ENCODE results near the gene KDM4D.
A peak's percentile ranks its signal among the peaks of the same experiment; 100 is the strongest.
"Not testable (repeated sequence)": the region's sequence is repeated elsewhere in the genome, so short reads cannot be mapped to it uniquely, and the experiment has no call there.

The KDM4D gene

GRCh38 chr11:94973099-94973968 is at the start of gene KDM4D, which contains the start of gene CWC15:
Gene KDM4D (plus strand): TSS chr11:94973709. CDS start chr11:94997373, 23,664 bp downstream.
Gene CWC15 (minus strand): TSS chr11:94973556. CDS start chr11:94972185, 1,371 bp downstream.
- peak; percentile 90 to 91 for DNase-seq (ENCODE audit: low read depth in 2 of 2)

- no peak for DNase-seq (ENCODE audit: low read depth in 2 of 2)
Observed at GRCh38 chr11:94924171-94924572, 49.3 kb upstream of the KDM4D start.

GRCh38 chr11:94924612-94925011 is 48.9 kb upstream of the KDM4D start:
- no peak for DNase-seq (ENCODE audit: low read depth in 2 of 2)

GRCh38 chr11:94925422-94926270 is 47.9 kb upstream of the KDM4D start:
- DNase-seq (ENCODE audit: low read depth in 2 of 2), result no peak

- DNase-seq (ENCODE audit: low read depth in 2 of 2), result no peak
Observed at GRCh38 chr11:94926271-94926625, 47.3 kb upstream of the KDM4D start.

- no peak for DNase-seq (ENCODE audit: low read depth in 2 of 2)
Observed at GRCh38 chr11:94926698-94927237, 46.7 kb upstream of the KDM4D start.

- DNase-seq (ENCODE audit: low read depth in 2 of 2), result no peak
Observed at GRCh38 chr11:94928117-94928990, 45.2 kb upstream of the KDM4D start.

- not testable (repeated sequence) for DNase-seq (ENCODE audit: low read depth in 2 of 2)
Observed at GRCh38 chr11:94932072-94932471, 41.4 kb upstream of the KDM4D start.

GRCh38 chr11:94932503-94932902 is 41.0 kb upstream of the KDM4D start:
- no peak for DNase-seq (ENCODE audit: low read depth in 2 of 2)

GRCh38 chr11:94933223-94934130 is 40.0 kb upstream of the KDM4D start:
- no peak for DNase-seq (ENCODE audit: low read depth in 2 of 2)

- DNase-seq (ENCODE audit: low read depth in 2 of 2), result no peak
Observed at GRCh38 chr11:94934362-94934761, 39.1 kb upstream of the KDM4D start.

- DNase-seq (ENCODE audit: low read depth in 2 of 2), result no peak
Observed at GRCh38 chr11:94934846-94935245, 38.7 kb upstream of the KDM4D start.

- DNase-seq (ENCODE audit: low read depth in 2 of 2), result no peak
Observed at GRCh38 chr11:94938095-94939055, 35.1 kb upstream of the KDM4D start.

GRCh38 chr11:94939346-94939745 is 34.2 kb upstream of the KDM4D start:
- no peak for DNase-seq (ENCODE audit: low read depth in 2 of 2)

- DNase-seq (ENCODE audit: low read depth in 2 of 2), result no peak
Observed at GRCh38 chr11:94941131-94941530, 32.4 kb upstream of the KDM4D start.

GRCh38 chr11:94946812-94947211 is 26.7 kb upstream of the KDM4D start:
- no peak for DNase-seq (ENCODE audit: low read depth in 2 of 2)

- DNase-seq (ENCODE audit: low read depth in 2 of 2), result no peak
Observed at GRCh38 chr11:94948070-94948617, 25.4 kb upstream of the KDM4D start.

GRCh38 chr11:94954753-94955152 is 18.8 kb upstream of the KDM4D start:
- DNase-seq (ENCODE audit: low read depth in 2 of 2), result no peak

- no peak for DNase-seq (ENCODE audit: low read depth in 2 of 2)
Observed at GRCh38 chr11:94956963-94957362, 16.5 kb upstream of the KDM4D start.

Data from stimulated activated CD4-positive, alpha-beta T cell treated with anti-CD3 and anti-CD28 coated beads, Interleukin-1b, Interleukin-23, amount 100 ng/mL, for 4 hours (primary cell).